Endometrium (tissue), 2 donors: ENCODE data around the gene WIZ.
A peak's percentile ranks its signal among the peaks of the same experiment; 100 is the strongest.
"Not testable (repeated sequence)": the region's sequence is repeated elsewhere in the genome, so short reads cannot be mapped to it uniquely, and the experiment has no call there.

Source experiments
- FAIRE-seq: peaks from 2 replicates; lab custom pipeline; 2012; peaks lifted over from hg19 to GRCh38; lab: Jason Lieb, UNC
- donor health status: control.
- donor health status: control.

The WIZ gene

DNA sequence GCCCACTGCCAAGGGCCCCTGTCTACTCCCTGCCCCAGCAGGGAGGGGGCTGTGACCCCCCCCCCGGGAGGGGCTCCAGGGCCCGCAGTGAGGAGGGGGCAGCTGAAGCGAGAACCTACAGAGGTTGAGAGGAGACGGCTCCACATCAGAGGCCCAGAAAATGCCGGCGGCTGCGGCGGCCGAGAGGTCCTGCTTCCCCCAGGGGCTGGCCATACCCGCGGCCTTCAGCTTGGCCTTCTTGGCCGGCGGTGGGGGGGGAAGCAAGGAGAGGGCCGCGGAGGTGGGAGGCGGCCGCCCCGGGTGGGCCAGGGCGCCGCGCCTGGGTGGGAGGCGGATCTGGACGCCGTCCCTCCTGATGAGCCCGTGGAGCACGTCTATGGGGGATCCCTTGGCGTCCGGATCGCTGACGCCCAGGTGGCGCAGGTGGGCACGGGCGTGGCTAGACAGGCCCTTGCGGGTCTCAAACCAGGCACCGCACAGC, 21.7 kb downstream of the WIZ start:
- FAIRE-seq, result no peak

GRCh38 chr19:15427350-15427700, 22.4 kb downstream of the WIZ start:
- no peak for FAIRE-seq

DNA sequence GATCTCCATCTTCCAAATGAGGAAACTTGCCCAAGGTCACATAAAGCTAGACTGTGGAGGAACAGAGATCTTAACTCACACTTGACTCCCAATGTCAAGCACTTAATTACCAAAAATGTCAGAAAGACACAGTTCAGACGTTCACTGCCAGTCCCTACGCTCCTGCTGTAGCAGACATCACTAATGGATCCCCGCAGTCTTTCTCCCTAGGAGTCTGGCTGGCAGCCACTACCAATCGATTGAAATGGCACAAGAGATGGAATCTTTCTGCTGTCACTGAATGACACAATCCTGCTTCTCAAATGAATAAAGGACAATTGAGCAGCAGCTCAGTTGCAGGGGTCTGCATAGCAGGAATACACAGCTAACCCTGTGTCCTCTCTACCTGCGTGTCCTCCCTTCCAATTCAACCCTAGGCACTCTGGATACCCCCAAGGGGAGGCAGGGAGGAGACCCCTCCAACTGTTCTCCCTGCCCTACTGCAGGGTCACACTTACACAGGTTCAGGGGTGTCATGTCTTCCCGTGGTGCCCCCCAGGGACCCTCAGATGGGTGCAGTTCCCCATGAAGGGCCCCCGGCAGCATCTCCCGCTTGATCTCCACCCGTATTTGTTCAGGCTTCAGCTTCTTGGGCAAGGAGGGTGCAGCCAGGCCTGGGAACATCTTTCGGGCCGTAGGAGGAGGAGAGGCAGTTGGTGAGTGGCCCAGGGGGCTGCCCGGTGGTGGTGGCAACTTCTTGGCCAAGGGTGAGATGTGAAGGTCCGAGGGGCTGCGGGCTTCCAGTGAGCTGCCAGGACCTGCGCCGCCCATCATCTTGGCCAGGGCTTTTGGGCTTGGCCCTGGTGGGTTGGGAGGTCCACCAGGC, 23.0 kb downstream of the WIZ start:
- FAIRE-seq, result no peak

DNA sequence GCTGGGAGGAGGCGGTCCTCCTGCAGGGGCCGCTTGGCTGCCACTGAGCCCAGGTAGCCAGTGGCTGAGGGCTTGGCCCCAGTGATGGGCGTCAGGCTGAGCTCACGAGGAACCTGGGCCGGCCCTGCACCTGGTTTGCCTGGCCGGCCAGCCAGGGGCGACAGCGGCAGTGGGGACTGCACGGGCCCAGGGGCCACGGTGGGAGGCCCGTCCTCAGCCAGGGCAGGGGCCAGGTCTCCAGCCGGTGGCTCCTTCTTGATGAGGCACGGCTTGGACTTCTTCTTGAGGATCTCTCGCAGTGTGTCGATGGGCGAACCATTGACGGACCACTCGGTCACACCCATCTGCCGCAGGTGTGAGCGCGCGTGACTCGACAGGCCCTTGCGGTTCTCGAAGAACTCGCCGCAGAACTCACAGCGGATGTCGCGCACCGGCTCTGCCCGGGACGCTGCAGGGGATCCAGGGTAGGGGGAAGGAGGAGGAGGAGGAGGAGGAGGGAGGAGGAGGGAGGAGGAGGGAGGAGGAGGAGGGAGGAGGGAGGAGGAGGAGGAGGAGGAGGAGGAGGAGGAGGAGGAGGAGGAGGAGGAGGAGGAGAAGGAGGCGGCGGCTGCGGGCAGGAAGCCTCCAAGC, 24.3 kb downstream of the WIZ start:
- no peak for FAIRE-seq

DNA sequence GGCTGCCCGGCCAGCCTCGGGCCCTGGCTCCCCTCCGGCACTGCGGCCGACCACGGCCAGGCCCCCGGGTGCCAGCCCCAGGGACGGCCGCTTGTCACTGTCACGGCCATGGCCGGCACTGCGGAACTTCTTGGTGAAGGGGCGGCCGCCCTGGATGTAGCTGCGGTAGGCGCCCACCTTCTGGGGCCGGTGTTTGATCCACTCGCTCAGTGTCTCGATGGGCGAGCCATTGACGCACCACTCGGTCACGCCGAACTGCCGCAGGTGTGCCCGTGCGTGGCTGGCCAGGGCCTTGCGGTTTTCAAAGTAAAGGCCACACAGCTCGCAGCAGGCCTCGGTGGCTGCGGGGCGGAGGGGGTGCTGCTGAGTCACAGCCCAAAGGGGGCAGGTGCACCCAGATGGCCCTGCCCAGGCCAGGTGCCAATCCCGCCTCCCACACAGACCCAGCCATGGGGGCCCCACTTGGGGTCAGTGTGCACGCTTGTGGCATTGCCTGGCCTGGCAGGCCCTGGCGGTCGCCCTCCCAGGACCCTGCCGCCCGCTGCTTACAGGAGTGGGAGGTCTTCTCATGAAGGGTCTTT, 25.0 kb downstream of the WIZ start:
- no peak for FAIRE-seq

GRCh38 chr19:15424121-15424520, 25.6 kb downstream of the WIZ start:
- no peak for FAIRE-seq

DNA sequence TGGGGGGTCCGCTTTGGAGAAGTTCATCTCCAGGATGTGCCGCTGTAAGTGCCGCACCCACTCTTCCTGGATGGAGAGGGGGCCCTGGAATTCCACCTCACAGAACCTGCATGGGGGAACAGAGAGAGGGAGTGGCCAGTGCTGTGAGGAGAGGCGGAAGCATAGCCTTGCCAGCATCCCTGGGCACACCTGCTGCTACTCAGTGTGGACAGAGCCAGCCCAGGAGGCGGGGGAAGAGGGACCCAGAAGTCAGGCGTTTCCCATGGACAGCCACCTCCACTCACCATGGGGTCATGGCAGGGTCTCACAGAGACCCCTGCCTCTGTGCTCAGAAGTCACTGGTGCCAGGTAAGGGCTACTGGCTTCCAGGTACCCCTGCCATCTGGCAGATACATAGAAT, 26.6 kb downstream of the WIZ start:
- no peak for FAIRE-seq

- no peak for FAIRE-seq
Measured at GRCh38 chr19:15422296-15423075, 27.3 kb downstream of the WIZ start.

DNA sequence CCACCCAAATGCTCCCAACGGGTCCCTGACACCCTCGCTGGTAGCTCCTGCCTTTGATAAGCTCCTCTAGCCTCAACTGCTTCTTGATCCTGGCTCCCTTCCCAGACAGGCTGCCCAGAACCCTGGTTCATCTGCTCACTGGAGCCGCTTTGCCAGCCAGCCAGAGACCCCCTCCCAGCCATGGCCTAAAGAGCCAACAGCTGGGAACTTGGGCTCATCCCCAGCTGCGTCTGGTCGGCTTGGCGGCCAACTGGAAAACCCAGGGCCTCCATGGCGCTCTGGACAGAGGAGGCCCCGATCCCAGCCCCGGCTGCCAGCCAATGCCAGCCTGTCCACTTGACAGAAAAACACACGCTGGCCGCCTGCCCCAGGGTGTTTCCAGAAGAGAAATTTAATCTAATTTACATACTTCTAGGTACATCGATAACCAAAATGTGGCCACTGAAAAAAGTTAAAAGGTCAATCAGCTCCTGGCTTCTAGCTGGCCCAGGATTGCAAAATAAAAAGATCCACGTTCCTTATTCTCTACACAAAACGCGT, 28.0 kb downstream of the WIZ start:
- no peak for FAIRE-seq

- FAIRE-seq, result no peak
Measured at GRCh38 chr19:15421136-15421695, 28.5 kb downstream of the WIZ start.

DNA sequence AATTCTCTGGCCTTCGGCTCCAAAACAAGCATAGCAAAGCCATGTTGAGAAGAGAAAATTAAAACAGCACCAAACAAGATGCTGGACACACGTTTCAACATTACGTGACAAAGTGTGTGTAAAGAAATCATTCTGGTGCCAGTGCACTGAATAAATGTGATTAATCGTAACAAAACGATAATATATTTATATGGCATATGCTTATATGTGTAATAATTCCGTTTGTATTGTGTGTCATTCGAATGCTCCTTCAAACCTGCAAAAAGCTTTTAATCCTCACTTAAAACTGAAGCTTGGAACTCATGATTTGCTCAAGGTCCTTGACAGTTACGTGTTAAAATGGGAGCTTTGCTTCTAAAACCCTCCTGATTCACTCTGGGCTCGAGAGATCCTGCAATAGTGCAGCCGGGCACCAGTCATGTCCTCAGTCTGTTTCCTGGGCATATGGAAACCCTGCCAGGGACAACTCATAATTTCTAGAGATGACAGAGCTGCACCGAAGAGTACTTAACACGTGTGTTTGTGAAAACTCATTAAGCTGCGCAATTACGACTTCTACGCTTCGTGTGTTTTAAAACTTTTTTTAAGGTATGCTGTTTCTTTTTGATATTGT, 30.2 kb downstream of the WIZ start:
- FAIRE-seq, result no peak

- peak; percentile 99 for FAIRE-seq
Measured at GRCh38 chr19:15418579-15419412, 31.0 kb downstream of the WIZ start, which contains the start of gene AKAP8L. Gene AKAP8L (minus strand): TSS chr19:15418988. CDS start chr19:15418923, 65 bp downstream.

GRCh38 chr19:15418231-15418578, 31.6 kb downstream of the WIZ start:
- FAIRE-seq, result no peak

DNA sequence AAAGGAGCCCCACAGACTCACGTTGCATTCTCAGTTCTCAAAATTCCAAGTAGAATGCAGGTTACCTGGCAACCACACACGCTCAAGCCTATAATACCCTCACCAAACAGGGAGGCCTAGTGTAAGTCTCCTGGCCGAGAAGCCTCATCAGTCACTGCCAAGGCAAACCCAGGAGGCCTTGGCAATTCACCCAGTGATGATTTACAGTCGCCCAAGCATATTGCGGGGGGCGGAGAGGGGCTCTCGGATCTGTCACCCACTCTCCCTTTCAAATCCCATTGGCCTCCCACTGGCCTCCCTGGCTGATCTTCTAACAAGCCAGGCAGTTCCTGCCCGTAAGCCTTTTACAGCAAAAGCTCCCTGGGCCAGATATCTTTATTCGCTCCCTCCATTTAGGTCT, 32.1 kb downstream of the WIZ start:
- FAIRE-seq, result no peak

- no peak for FAIRE-seq
Measured at GRCh38 chr19:15412832-15413231, 36.9 kb downstream of the WIZ start.

GRCh38 chr19:15411351-15411750, 38.4 kb downstream of the WIZ start:
- not testable (repeated sequence) for FAIRE-seq

- FAIRE-seq, result no peak
Measured at GRCh38 chr19:15404780-15405211, 45.0 kb downstream of the WIZ start.

GRCh38 chr19:15404097-15404779, 45.5 kb downstream of the WIZ start:
- FAIRE-seq, result no peak

- FAIRE-seq, result no peak
Measured at GRCh38 chr19:15403151-15403531, 46.6 kb downstream of the WIZ start.
